Fibroblast of lung (primary cell): Measurements from ENCODE around the gene FAM180A.

Experiments
- EZH2 ChIP-seq: IDR thresholded peaks from 2 replicates; pipeline ENCODE4 v1.5.1; 2012; ENCODE audit warnings: low read length, control low read depth, mild to moderate bottlenecking; ENCODE audit errors: missing control alignments
- TF ChIP-seq, protein P1 (sequence below), 2 donors: IDR thresholded peaks in 1 of 2; conservative IDR thresholded peaks in 1 of 2; 1 replicate in 1 of 2; 2 replicates in 1 of 2; pipeline ENCODE4 v1.5.1; 2011 to 2012; ENCODE audit warnings: low read length in 2 of 2, control low read depth in 1 of 2, inconsistent platforms in 1 of 2, low read depth in 1 of 2, mild to moderate bottlenecking in 1 of 2

DNA sequence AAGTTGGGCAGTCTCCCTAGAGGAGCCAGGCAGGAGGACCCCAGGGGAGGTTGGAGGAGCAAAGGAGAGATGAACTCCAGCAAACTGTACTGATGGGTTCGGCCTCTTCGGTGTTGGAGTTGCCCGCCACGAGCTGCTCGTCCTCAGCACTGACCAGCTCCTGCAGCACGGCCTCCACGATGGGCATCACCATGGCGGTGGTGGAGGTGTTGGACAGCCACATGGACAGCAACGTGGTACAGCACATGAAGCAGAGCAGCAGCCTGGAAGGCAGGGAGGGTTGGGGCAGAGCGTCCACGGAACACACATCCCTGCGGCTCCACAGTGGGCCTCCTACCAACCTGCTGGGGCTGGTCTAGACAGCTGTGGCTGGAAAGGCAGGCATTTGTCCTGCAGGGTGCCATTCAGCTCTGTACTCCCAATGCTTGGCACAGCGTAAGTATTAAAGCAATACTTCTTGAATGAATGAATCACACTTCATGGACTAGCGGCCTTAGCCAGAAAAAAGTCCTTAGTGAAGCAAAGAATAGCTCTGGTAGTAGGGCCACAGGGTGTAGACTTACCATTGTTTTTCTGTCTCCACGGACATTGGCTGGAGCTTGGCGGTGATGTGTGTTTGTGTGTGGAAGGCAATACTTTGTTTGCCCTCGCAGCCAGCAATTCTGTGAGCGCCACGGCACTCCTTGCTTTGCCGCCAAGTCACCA, 42.4 kb downstream of the FAM180A start:
- TF ChIP-seq, protein P1, sequence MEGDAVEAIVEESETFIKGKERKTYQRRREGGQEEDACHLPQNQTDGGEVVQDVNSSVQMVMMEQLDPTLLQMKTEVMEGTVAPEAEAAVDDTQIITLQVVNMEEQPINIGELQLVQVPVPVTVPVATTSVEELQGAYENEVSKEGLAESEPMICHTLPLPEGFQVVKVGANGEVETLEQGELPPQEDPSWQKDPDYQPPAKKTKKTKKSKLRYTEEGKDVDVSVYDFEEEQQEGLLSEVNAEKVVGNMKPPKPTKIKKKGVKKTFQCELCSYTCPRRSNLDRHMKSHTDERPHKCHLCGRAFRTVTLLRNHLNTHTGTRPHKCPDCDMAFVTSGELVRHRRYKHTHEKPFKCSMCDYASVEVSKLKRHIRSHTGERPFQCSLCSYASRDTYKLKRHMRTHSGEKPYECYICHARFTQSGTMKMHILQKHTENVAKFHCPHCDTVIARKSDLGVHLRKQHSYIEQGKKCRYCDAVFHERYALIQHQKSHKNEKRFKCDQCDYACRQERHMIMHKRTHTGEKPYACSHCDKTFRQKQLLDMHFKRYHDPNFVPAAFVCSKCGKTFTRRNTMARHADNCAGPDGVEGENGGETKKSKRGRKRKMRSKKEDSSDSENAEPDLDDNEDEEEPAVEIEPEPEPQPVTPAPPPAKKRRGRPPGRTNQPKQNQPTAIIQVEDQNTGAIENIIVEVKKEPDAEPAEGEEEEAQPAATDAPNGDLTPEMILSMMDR (conservative IDR thresholded peaks at IDR 0.05 in 1 of 2, IDR thresholded peaks at IDR 0.05 in 1 of 2; ENCODE audit: low read depth in 1 of 2, low read length in 2 of 2) = no peak
- no peak for TF ChIP-seq EZH2
